ENCODE results near the gene RFPL1. TPM values are rescaled to one million over a fixed set of nuclear protein-coding genes. Genes with fewer than 3 reads are reported as not detected.

The RFPL1 gene
- total and polyA plus RNA-seq, 2 experiments from 2014 or later: not detected

GRCh38 chr22:29485448-29485847 is 47.1 kb downstream of the RFPL1 start (continued):
- TF ChIP-seq, protein P1, sequence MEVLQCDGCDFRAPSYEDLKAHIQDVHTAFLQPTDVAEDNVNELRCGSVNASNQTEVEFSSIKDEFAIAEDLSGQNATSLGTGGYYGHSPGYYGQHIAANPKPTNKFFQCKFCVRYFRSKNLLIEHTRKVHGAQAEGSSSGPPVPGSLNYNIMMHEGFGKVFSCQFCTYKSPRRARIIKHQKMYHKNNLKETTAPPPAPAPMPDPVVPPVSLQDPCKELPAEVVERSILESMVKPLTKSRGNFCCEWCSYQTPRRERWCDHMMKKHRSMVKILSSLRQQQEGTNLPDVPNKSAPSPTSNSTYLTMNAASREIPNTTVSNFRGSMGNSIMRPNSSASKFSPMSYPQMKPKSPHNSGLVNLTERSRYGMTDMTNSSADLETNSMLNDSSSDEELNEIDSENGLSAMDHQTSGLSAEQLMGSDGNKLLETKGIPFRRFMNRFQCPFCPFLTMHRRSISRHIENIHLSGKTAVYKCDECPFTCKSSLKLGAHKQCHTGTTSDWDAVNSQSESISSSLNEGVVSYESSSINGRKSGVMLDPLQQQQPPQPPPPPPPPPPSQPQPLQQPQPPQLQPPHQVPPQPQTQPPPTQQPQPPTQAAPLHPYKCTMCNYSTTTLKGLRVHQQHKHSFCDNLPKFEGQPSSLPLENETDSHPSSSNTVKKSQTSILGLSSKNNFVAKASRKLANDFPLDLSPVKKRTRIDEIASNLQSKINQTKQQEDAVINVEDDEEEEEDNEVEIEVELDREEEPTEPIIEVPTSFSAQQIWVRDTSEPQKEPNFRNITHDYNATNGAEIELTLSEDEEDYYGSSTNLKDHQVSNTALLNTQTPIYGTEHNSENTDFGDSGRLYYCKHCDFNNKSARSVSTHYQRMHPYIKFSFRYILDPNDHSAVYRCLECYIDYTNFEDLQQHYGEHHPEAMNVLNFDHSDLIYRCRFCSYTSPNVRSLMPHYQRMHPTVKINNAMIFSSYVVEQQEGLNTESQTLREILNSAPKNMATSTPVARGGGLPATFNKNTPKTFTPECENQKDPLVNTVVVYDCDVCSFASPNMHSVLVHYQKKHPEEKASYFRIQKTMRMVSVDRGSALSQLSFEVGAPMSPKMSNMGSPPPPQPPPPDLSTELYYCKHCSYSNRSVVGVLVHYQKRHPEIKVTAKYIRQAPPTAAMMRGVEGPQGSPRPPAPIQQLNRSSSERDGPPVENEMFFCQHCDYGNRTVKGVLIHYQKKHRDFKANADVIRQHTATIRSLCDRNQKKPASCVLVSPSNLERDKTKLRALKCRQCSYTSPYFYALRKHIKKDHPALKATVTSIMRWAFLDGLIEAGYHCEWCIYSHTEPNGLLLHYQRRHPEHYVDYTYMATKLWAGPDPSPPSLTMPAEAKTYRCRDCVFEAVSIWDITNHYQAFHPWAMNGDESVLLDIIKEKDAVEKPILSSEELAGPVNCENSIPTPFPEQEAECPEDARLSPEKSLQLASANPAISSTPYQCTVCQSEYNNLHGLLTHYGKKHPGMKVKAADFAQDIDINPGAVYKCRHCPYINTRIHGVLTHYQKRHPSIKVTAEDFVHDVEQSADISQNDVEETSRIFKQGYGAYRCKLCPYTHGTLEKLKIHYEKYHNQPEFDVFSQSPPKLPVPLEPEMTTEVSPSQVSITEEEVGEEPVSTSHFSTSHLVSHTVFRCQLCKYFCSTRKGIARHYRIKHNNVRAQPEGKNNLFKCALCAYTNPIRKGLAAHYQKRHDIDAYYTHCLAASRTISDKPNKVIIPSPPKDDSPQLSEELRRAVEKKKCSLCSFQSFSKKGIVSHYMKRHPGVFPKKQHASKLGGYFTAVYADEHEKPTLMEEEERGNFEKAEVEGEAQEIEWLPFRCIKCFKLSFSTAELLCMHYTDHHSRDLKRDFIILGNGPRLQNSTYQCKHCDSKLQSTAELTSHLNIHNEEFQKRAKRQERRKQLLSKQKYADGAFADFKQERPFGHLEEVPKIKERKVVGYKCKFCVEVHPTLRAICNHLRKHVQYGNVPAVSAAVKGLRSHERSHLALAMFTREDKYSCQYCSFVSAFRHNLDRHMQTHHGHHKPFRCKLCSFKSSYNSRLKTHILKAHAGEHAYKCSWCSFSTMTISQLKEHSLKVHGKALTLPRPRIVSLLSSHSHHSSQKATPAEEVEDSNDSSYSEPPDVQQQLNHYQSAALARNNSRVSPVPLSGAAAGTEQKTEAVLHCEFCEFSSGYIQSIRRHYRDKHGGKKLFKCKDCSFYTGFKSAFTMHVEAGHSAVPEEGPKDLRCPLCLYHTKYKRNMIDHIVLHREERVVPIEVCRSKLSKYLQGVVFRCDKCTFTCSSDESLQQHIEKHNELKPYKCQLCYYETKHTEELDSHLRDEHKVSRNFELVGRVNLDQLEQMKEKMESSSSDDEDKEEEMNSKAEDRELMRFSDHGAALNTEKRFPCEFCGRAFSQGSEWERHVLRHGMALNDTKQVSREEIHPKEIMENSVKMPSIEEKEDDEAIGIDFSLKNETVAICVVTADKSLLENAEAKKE (CRISPR knock-in tag; IDR thresholded peaks at IDR 0.05): no peak
- TF ChIP-seq JUNB (IDR thresholded peaks at IDR 0.05; ENCODE audit: unreplicated experiment) (no peak), ETS1 (IDR thresholded peaks at IDR 0.05) (no peak), ZNF114 (CRISPR knock-in tag; IDR thresholded peaks at IDR 0.05) (no peak)

DNA sequence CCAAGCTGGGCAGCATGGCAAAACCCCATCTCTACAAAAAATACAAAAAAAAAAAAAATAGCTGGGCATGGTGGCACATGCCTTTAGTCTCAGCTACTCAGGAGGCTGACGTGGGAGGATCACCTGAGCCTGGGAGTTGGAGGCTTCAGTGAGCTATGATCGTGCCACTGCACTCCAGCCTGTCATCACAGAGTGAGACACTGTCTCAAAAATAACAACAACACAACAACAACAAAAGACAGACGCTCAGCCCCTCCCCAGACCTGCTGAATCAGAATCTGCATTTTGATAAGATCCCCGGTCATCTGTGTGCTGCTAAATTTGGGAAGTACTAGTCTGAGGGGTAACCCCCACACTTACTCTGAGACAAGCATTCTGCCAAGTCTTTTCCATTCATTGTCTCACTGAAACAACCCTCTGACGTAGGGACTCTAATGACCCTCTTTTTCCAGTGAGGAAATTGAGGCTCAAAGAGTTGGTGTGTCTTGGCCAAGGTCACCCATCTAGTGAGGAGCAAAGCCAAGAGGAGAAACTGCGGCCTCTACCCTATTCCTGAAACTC is 49.1 kb downstream of the RFPL1 start:
- H3K27me3 ChIP-seq (ENCODE audit: insufficient read depth): peaks cover 2% of the 10 kb centered on the region; the same call in 1 of the 2 replicates
- no peaks in the 10 kb centered on the region for H3F3A ChIP-seq (replicated peaks; ENCODE audit: low read depth)
- no peaks in the 10 kb centered on the region for H3K9me2 ChIP-seq (ENCODE audit: insufficient read depth)
- no peaks in the 10 kb centered on the region; the same call in 1 of the 2 replicates for H3K4me1 ChIP-seq (ENCODE audit: insufficient read depth)
- no peak overlapping the region for H3K27ac Mint-ChIP-seq
- peaks cover 8% of the 10 kb centered on the region; the same call in 1 of the 2 replicates for H3K36me3 ChIP-seq (ENCODE audit: insufficient read depth)
- no peaks in the 10 kb centered on the region; the same call in 1 of the 2 replicates for H4K20me1 ChIP-seq (replicated peaks; ENCODE audit: insufficient read depth)
- TF ChIP-seq JUNB (IDR thresholded peaks at IDR 0.05; ENCODE audit: unreplicated experiment) (no peak), POLR2AphosphoS5 (IDR thresholded peaks at IDR 0.05; ENCODE audit: low read depth) (no peak), STAT1 (IDR thresholded peaks at IDR 0.05; ENCODE audit: unreplicated experiment) (no peak), CREB1 (CRISPR knock-in tag; IDR thresholded peaks at IDR 0.05; ENCODE audit: low read depth) (no peak), EZH2phosphoT487 (IDR thresholded peaks at IDR 0.05; ENCODE audit: unreplicated experiment) (no peak), ETS1 (IDR thresholded peaks at IDR 0.05) (no peak), CTCF (conservative IDR thresholded peaks at IDR 0.05; ENCODE audit: low read depth in 2 of 2) (no peak)
- TF ChIP-seq, protein P2, sequence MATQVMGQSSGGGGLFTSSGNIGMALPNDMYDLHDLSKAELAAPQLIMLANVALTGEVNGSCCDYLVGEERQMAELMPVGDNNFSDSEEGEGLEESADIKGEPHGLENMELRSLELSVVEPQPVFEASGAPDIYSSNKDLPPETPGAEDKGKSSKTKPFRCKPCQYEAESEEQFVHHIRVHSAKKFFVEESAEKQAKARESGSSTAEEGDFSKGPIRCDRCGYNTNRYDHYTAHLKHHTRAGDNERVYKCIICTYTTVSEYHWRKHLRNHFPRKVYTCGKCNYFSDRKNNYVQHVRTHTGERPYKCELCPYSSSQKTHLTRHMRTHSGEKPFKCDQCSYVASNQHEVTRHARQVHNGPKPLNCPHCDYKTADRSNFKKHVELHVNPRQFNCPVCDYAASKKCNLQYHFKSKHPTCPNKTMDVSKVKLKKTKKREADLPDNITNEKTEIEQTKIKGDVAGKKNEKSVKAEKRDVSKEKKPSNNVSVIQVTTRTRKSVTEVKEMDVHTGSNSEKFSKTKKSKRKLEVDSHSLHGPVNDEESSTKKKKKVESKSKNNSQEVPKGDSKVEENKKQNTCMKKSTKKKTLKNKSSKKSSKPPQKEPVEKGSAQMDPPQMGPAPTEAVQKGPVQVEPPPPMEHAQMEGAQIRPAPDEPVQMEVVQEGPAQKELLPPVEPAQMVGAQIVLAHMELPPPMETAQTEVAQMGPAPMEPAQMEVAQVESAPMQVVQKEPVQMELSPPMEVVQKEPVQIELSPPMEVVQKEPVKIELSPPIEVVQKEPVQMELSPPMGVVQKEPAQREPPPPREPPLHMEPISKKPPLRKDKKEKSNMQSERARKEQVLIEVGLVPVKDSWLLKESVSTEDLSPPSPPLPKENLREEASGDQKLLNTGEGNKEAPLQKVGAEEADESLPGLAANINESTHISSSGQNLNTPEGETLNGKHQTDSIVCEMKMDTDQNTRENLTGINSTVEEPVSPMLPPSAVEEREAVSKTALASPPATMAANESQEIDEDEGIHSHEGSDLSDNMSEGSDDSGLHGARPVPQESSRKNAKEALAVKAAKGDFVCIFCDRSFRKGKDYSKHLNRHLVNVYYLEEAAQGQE (IDR thresholded peaks at IDR 0.05; ENCODE audit: unreplicated experiment): no peak
- H3K27me3 Mint-ChIP-seq (ENCODE audit: insufficient read depth, low read depth, poor library complexity): peaks cover 4% of the 10 kb centered on the region
- DNase-seq (ENCODE audit: low spot score) (no peak), ATAC-seq (no peak)
- H3K27ac ChIP-seq (ENCODE audit: low read depth): no peak overlapping the region
- H2AFZ ChIP-seq: no peak overlapping the region
- H3K79me2 ChIP-seq (replicated peaks; ENCODE audit: insufficient read depth): no peaks in the 10 kb centered on the region
- no peaks in the 10 kb centered on the region for H3K9me3 Mint-ChIP-seq
- no peak overlapping the region for H3K4me2 ChIP-seq
- H3K4me3 ChIP-seq: no peak overlapping the region
- 0 out of 3 replicates have a peak, but pooled peaks cover 1% of the 10 kb centered on the region for H3K4me1 Mint-ChIP-seq
- no peak overlapping the region for H3K4me3 Mint-ChIP-seq
- H3K36me3 Mint-ChIP-seq (ENCODE audit: low read depth): peaks cover 38% of the 10 kb centered on the region
